Body of pancreas (tissue), 4 donors: ENCODE results near the gene DRC1. TPM values are rescaled to one million over a fixed set of nuclear protein-coding genes. Genes with fewer than 3 reads are reported as not detected.
"Not testable (repeated sequence)": the region's sequence is repeated elsewhere in the genome, so short reads cannot be mapped to it uniquely, and the experiment has no call there.

Source experiments
- ATAC-seq: fragments of 150-250 bp; one replicate; pipeline ENCODE4 v1.9.1; 2016
- DNase-seq, 4 donors: peaks; one replicate each; pipeline ENCODE4 v3.0.0-alpha.2; 2019
- H3K27ac ChIP-seq, 4 donors: fragments of 200-600 bp; sonication (generic); 1 replicate in 3 of 4; 2 replicates in 1 of 4; pipeline versions ENCODE4 v1.5.1 to v1.6.1; 2016 to 2019; ENCODE audit warnings: mild to moderate bottlenecking in 1 of 4, mixed read lengths in 1 of 4, moderate library complexity in 1 of 4
- H3K27me3 ChIP-seq, 2 donors: fragments of 200-600 bp; sonication (generic); one replicate each; pipeline ENCODE4 v1.6.0; 2016; ENCODE audit warnings: mild to moderate bottlenecking in 1 of 2
- H3K36me3 ChIP-seq, 2 donors: fragments of 200-600 bp; sonication (generic); replicated peaks in 1 of 2; 2 replicates each; pipeline ENCODE4 v1.5.1; 2016; ENCODE audit warnings: low read depth in 2 of 2; ENCODE audit not compliant: insufficient read depth in 1 of 2
- H3K4me1 ChIP-seq: fragments of 200-600 bp; sonication (generic); one replicate; pipeline ENCODE4 v1.6.0; 2016
- H3K4me3 ChIP-seq, 2 donors: fragments of 200-600 bp; sonication (generic); 1 replicate in 1 of 2; 2 replicates in 1 of 2; pipeline ENCODE4 v1.5.1; 2016 to 2019
- H3K9me3 ChIP-seq, 3 donors: fragments of 200-600 bp; sonication (generic); 1 replicate in 2 of 3; 2 replicates in 1 of 3; pipeline ENCODE4 v1.5.1; 2016
- CTCF ChIP-seq, 7 experiments: fragments of 450-650 bp in 4 of 7; fragments of 200-600 bp in 3 of 7; sonication (generic) in 3 of 7; IDR thresholded peaks; one replicate each; pipeline ENCODE4 v1.5.1; 2016 to 2019; ENCODE audit warnings: antibody characterized with exemption in 7 of 7
- POLR2A ChIP-seq, 3 donors: fragments of 450-650 bp; IDR thresholded peaks; one replicate each; pipeline ENCODE4 v1.6.1; 2016; ENCODE audit warnings: antibody characterized with exemption in 3 of 3, mild to moderate bottlenecking in 2 of 3
- WGBS, 2 donors: methylation state at CpG; one replicate each; pipeline ENCODE4 v1.1.5; 2017; 5-methylcytosine and 5-hydroxymethylcytosine counted together
- intact Hi-C: fragments of 100-400 bp; cut with DNase I; formaldehyde crosslinking; loops from one replicate; pipeline ENCODE4 v1.15.1; 2023
- total RNA-seq, 2 donors: library from RNA; depleted of rRNA; stranded (reverse); fragments of >200 nt; gene quantifications; one replicate each; pipeline ENCODE4 v1.1.0, GENCODE V29; 2016

DRC1 gene
- not detected for total RNA-seq

GRCh38 chr2:26401739-26402541 lies at the start of gene DRC1:
DRC1 (plus strand) TSS chr2:26401920; CDS start chr2:26401990, 70 bp downstream.
- Histone ChIP-seq H3K4me1 (no peaks in the 10 kb centered on the region), H3K27ac (no peak within 1 kb of the TSS), H3K4me3 (no peak within 1 kb of the TSS), H3K36me3 (no peaks in the 10 kb centered on the region), H3K27me3 (no peaks in the 10 kb centered on the region), H3K9me3 (no peaks in the 10 kb centered on the region)
- intact Hi-C loops, result no loop called here
- TF ChIP-seq CTCF (IDR thresholded peaks at IDR 0.05), result no peak
- ATAC-seq (peak; percentile 50), DNase-seq (peak; percentile 38 to 61 (median 54))
- WGBS, 2 donors, result 12 to 31% methylated on average over 15 to 61 of the region's 63 CpGs

DNA sequence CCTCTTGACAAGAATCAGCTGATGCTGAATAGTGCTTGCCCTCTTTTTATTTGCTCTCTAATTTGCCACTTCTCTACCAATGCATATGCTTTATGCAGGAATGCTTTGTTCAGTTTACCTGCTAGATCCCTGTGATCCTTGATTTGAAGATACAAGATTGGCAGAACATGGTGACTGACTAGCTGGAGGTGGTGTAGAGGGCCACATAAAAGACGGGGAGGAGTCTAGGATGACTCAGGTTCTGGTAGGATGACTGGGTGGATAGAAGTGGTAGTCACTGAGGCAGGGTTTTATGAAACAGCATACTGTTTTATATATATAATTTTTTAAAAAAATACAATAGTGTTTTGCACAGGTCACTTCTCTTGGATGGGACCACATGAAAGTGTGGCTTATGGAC lies 48.8 kb upstream of the DRC1 start:
- TF ChIP-seq CTCF (IDR thresholded peaks at IDR 0.05), result no peak
- TF ChIP-seq POLR2A (IDR thresholded peaks at IDR 0.05), result no peak
- ATAC-seq (no peak), DNase-seq (no peak)
- Histone ChIP-seq H3K4me3 (no peak overlapping the region), H3K27me3 (no peaks in the 10 kb centered on the region), H3K36me3 (no peaks in the 10 kb centered on the region), H3K27ac (no peak overlapping the region), H3K4me1 (peaks cover 5% of the 10 kb centered on the region), H3K9me3 (no peaks in the 10 kb centered on the region)
- 87 to 92% methylated on average over 1 of the region's 1 CpG for WGBS, 2 donors
- intact Hi-C loops, result no loop called here

- intact Hi-C loops, H3K27ac ChIP-seq, ATAC-seq, H3K4me1 ChIP-seq, H3K9me3 ChIP-seq, H3K36me3 ChIP-seq, DNase-seq, H3K27me3 ChIP-seq, H3K4me3 ChIP-seq: not testable (repeated sequence)
- WGBS, 2 donors, result 95 to 97% methylated on average over 14 to 16 of the region's 16 CpGs
Observed at GRCh38 chr2:26354469-26354868, 47.3 kb upstream of the DRC1 start.

- H3K4me3 ChIP-seq, result no peak overlapping the region
- 83 to 89% methylated on average over 9 of the region's 9 CpGs for WGBS, 2 donors
- no peaks in the 10 kb centered on the region for H3K9me3 ChIP-seq
- H3K36me3 ChIP-seq, result no peaks in the 10 kb centered on the region
- intact Hi-C loops, result no loop called here
- TF ChIP-seq POLR2A (IDR thresholded peaks at IDR 0.05) (no peak), CTCF (IDR thresholded peaks at IDR 0.05) (no peak)
- no peaks in the 10 kb centered on the region for H3K27me3 ChIP-seq
- peaks cover 16% of the 10 kb centered on the region for H3K4me1 ChIP-seq
- H3K27ac ChIP-seq, result no peak overlapping the region
- ATAC-seq (no peak), DNase-seq (no peak)
Observed at GRCh38 chr2:26355038-26355995, 46.4 kb upstream of the DRC1 start.

GRCh38 chr2:26356111-26356510 lies 45.6 kb upstream of the DRC1 start:
- 89 to 91% methylated on average over 2 of the region's 2 CpGs for WGBS, 2 donors
- TF ChIP-seq POLR2A (IDR thresholded peaks at IDR 0.05), result no peak
- no peak for TF ChIP-seq CTCF (IDR thresholded peaks at IDR 0.05)
- Histone ChIP-seq H3K36me3 (no peaks in the 10 kb centered on the region), H3K4me3 (no peak overlapping the region), H3K27ac (no peak overlapping the region), H3K27me3 (no peaks in the 10 kb centered on the region), H3K9me3 (no peaks in the 10 kb centered on the region), H3K4me1 (peaks cover 22% of the 10 kb centered on the region)
- ATAC-seq (no peak), DNase-seq (no peak)
- intact Hi-C loops, result no loop called here
